NT2/D1 (cell line): Measurements from ENCODE around the gene XPO1.

Experiments
- YY1 ChIP-seq: IDR thresholded peaks from 2 replicates; pipeline ENCODE4 v1.6.1; 2011; ENCODE audit not compliant: insufficient read length, insufficient read depth
- ZNF274 ChIP-seq: IDR thresholded peaks from 2 replicates; pipeline ENCODE4 v1.6.1; 2011; ENCODE audit warnings: mild to moderate bottlenecking, low read depth, low read length

DNA sequence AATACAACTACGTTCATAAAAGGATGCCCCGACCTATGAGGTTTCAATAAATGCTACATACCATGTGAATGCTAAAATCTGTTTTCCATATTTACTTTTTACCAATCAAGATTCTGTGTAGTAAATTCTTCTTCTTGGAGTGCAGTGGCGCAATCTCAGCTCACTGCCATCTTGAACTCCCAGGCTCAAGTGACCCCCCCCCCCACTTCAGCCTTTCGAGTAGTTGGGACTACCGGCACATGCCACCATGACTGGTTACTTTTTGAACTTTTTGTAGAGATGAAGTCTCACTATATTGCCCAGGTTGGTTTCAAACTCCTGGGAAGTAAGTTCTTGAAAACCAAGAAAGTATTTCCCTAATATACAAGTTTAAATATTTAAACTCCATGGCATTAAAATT lies 52.9 kb downstream of the XPO1 start:
- TF ChIP-seq ZNF274 (no peak), YY1 (no peak)
